ENCODE results near the gene PDE4D. TPM values are rescaled to one million over a fixed set of nuclear protein-coding genes. Genes with fewer than 3 reads are reported as not detected.

Gene PDE4D
- total RNA-seq, 4 donors from 2014 or later, result 6.7 to 21.0 (median 15.0) TPM

DNA sequence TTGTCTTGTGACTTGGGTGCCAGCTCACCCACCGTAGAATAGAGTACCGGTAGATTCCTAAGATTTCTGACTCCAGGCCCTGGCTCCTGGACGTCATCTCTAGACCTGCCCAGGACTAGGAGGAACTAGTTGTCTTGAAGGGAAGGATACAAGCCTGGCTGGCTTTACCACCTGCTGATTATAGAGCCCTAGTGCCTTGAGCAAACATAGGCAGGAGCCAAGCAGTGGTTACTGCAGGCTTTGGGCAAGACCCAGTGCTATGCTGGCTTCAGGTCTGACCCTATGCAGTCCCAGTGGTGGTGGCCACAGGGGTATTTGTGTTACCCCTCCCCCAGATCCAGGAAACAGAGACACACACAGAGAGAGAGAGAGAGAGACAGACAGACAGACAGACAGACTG, 606.2 kb downstream of the PDE4D start:
- TF ChIP-seq, protein P1, sequence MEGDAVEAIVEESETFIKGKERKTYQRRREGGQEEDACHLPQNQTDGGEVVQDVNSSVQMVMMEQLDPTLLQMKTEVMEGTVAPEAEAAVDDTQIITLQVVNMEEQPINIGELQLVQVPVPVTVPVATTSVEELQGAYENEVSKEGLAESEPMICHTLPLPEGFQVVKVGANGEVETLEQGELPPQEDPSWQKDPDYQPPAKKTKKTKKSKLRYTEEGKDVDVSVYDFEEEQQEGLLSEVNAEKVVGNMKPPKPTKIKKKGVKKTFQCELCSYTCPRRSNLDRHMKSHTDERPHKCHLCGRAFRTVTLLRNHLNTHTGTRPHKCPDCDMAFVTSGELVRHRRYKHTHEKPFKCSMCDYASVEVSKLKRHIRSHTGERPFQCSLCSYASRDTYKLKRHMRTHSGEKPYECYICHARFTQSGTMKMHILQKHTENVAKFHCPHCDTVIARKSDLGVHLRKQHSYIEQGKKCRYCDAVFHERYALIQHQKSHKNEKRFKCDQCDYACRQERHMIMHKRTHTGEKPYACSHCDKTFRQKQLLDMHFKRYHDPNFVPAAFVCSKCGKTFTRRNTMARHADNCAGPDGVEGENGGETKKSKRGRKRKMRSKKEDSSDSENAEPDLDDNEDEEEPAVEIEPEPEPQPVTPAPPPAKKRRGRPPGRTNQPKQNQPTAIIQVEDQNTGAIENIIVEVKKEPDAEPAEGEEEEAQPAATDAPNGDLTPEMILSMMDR (IDR thresholded peaks at IDR 0.05), result no peak
- TF ChIP-seq POLR2A (IDR thresholded peaks at IDR 0.05), result no peak
- DNase-seq (ENCODE audit: low spot score in 2 of 2), result no peak
- WGBS, 2 donors, result 65 to 78% methylated on average over 3 of the region's 3 CpGs
- intact Hi-C loops (cut with DNase I; ENCODE audit: low total_unique reads), result no loop called here
- H3K4me3 ChIP-seq (ENCODE audit: low read depth, poor library complexity, severe bottlenecking), result no peak overlapping the region

DNA sequence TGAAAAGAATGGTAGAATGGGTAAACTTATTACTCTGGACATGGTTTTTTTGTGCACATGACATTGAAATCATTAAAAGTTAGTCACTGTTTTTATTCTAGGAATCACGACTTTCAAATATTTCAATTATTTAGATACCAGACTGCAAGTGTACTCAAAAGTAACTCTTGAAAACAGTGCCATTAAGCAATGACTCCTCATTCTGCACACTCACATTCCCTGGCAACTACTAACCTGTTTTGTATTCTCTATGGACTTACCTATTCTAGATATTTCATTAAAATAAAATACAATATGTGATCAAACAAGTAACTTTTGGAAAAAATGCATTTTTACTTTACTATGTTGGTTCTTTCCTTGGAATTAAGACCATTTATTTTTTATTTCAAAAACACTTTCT, 607.0 kb downstream of the PDE4D start:
- no peak for DNase-seq (ENCODE audit: low spot score in 2 of 2)
- H3K4me3 ChIP-seq (ENCODE audit: low read depth, poor library complexity, severe bottlenecking), result no peak overlapping the region
- intact Hi-C loops (cut with DNase I; ENCODE audit: low total_unique reads), result no loop called here
- 76 to 84% methylated on average over 1 of the region's 1 CpG for WGBS, 2 donors
- TF ChIP-seq, protein P1 (IDR thresholded peaks at IDR 0.05), result no peak
- TF ChIP-seq POLR2A (IDR thresholded peaks at IDR 0.05), result no peak

DNA sequence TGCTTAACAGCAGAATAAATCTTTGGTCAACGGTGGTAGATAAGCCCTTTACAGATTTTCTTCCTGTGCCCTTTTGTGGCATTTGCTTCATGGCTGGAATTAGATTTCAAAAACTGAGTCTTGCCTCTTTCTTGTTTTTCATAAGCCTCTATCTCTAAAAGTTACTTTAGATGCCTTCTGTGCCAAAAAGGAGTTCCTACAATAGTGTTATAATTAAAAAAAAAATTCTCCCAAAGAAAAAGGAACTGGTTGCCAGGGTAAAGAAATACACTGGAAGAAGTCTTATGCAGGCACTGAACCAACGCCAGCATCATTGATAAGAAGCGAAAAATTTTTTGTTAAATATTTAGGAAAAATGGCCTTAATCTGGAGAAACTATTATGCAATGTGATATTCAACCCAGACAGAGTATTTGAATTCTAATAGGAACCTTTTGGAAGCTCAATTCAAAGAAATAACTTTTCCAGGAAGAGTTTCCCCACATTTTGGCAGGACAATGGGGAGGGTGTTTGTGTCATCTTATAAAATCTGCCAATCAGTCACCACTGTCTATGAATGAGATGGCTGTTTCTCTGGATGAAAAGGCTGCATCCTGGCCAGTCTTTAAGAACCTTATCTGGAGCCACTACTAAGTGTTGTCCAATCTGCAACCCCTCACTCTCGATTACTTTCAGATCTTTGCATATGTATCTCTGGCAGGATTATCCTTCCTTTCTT, 608.1 kb downstream of the PDE4D start:
- intact Hi-C loops (cut with DNase I; ENCODE audit: low total_unique reads), result no loop called here
- DNase-seq (ENCODE audit: low spot score in 2 of 2), result no peak
- H3K4me3 ChIP-seq (ENCODE audit: low read depth, poor library complexity, severe bottlenecking), result no peak overlapping the region
- TF ChIP-seq, protein P1 (IDR thresholded peaks at IDR 0.05), result no peak
- TF ChIP-seq POLR2A (IDR thresholded peaks at IDR 0.05), result no peak
- 69 to 76% methylated on average over 4 of the region's 4 CpGs for WGBS, 2 donors

DNA sequence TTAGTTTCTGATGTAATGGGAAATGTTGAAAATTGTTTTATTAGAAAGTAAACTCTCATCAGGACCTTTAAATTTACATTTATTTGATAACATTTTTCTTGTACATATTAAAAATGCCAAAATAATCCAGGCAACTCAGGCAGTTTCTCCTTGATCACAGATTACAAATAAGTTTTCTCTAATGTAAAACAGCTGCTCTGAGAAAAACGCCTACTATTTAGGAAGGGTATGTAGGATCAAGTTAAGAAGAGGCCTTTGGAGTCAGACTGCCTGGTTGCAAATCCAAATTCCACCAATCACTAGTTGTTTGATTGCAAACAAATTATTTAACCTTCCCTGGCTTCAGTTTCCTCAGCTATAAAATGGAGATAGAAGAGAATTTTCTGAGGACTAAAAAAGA, 610.8 kb downstream of the PDE4D start:
- intact Hi-C loops (cut with DNase I; ENCODE audit: low total_unique reads), result no loop called here
- TF ChIP-seq POLR2A (IDR thresholded peaks at IDR 0.05), result no peak
- TF ChIP-seq, protein P1 (IDR thresholded peaks at IDR 0.05), result no peak
- DNase-seq (ENCODE audit: low spot score in 2 of 2), result no peak
- no peak overlapping the region for H3K4me3 ChIP-seq (ENCODE audit: low read depth, poor library complexity, severe bottlenecking)
- 57 to 63% methylated on average over 1 of the region's 1 CpG for WGBS, 2 donors

DNA sequence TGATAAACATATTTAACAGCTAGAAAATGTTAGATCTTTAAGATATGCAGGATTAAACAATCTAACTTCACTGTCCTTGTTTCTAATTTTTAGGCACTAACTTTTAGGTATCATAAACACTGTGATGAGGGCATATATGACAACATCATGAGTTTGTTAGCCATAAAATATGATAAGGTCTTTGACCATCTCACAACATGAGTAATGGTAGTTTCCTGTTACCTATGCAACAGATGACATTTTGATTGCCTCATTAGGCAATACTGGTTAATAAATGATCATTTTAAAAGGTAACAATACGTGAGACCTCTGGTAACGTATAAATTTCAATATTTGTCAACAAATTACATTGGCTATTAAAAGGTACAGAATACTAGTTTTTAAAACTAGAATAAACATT, 613.5 kb downstream of the PDE4D start:
- intact Hi-C loops (cut with DNase I; ENCODE audit: low total_unique reads), result no loop called here
- DNase-seq (ENCODE audit: low spot score in 2 of 2), result no peak
- no peak overlapping the region for H3K4me3 ChIP-seq (ENCODE audit: low read depth, poor library complexity, severe bottlenecking)
- 96 to 99% methylated on average over 2 of the region's 2 CpGs for WGBS, 2 donors
- TF ChIP-seq, protein P1 (IDR thresholded peaks at IDR 0.05), result no peak
- no peak for TF ChIP-seq POLR2A (IDR thresholded peaks at IDR 0.05)

DNA sequence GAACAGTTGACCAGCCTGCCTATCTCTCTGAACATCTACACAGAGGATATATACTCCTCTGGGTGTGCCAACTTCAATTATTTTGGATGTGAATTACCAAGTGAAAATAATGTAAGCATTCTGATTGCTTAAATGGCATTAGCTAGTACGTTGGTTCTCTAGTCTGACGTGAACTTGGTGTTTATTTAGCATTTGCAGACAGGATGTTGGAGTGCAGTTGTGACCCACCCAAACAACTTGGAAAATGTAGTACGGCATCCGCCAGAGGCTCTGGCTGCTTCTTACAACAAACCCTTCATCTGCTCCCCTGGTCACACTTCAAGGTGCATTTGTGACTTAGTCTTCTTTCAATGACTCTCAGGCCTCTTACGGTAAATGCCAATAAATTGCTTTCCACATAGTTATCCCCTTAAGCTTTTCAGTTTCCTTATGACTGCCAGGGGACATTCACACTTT, 616.6 kb downstream of the PDE4D start:
- no peak for TF ChIP-seq POLR2A (IDR thresholded peaks at IDR 0.05)
- TF ChIP-seq, protein P1 (IDR thresholded peaks at IDR 0.05), result no peak
- no peak for DNase-seq (ENCODE audit: low spot score in 2 of 2)
- no peak overlapping the region for H3K4me3 ChIP-seq (ENCODE audit: low read depth, poor library complexity, severe bottlenecking)
- intact Hi-C loops (cut with DNase I; ENCODE audit: low total_unique reads), result no loop called here
- WGBS, 2 donors, result 25 to 41% methylated on average over 5 of the region's 5 CpGs
